ENCODE results near the gene GORASP2.

Gene GORASP2

GRCh38 chr2:170965446-170966225 is 36.6 kb downstream of the GORASP2 start:
- DNase-seq (ENCODE audit: low read depth, low spot score), result no peak

GRCh38 chr2:170966648-170967396 is 37.8 kb downstream of the GORASP2 start:
- no peak for DNase-seq (ENCODE audit: low read depth, low spot score)

DNA sequence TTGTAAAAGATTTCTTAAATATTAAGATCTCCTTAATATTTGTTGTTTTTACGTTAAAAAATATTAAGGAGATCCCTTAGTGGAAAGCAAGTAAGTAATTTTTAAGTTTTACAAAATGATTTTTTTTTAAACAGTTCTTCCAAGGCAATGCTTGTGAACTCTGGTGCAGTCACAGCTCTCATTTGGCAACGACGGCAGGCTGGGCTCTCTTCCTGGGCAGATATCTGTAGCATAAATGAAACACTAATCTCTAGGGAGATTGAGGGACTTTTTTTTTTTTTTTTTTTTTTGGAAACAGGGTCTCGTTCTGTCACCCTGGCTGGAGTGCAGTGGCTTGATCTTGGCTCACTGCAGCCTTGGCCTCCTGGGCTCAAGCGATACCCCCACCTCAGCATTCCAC is 38.5 kb downstream of the GORASP2 start:
- no peak for DNase-seq (ENCODE audit: low read depth, low spot score)

- DNase-seq (ENCODE audit: low read depth, low spot score), result no peak
Observed at GRCh38 chr2:170968205-170969003, 39.4 kb downstream of the GORASP2 start.

DNA sequence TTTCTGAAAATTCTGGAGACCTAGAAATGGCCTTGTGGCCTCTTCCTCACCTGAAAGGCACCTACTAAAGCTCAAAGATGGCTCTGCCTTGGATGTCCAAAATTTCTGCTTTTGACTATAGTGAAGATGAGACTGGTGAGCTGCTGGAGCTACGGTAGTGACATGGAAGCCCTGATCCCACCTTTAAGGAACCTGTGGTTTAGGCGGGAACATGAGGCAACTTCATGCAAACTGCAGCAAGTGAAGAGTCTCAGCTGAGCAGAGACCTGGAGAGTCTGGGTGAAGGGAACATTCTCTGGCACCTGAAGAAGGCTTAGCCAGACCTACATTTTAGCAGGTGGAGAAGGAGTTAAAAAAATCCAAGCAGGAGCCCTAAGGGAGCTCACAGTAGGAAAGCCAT is 40.0 kb downstream of the GORASP2 start:
- no peak for DNase-seq (ENCODE audit: low read depth, low spot score)

- no peak for DNase-seq (ENCODE audit: low read depth, low spot score)
Observed at GRCh38 chr2:170969872-170970496, 40.9 kb downstream of the GORASP2 start.

- no peak for DNase-seq (ENCODE audit: low read depth, low spot score)
Observed at GRCh38 chr2:170971071-170971470, 42.0 kb downstream of the GORASP2 start.

GRCh38 chr2:170972296-170973224 is 43.5 kb downstream of the GORASP2 start:
- no peak for DNase-seq (ENCODE audit: low read depth, low spot score)

- DNase-seq (ENCODE audit: low read depth, low spot score), result no peak
Observed at GRCh38 chr2:170973225-170973491, 44.1 kb downstream of the GORASP2 start.

GRCh38 chr2:170973492-170974303 is 44.6 kb downstream of the GORASP2 start:
- peak; percentile 89 for DNase-seq (ENCODE audit: low read depth, low spot score)

- DNase-seq (ENCODE audit: low read depth, low spot score), result peak; percentile 92
Observed at GRCh38 chr2:170974304-170974993, 45.4 kb downstream of the GORASP2 start.

DNA sequence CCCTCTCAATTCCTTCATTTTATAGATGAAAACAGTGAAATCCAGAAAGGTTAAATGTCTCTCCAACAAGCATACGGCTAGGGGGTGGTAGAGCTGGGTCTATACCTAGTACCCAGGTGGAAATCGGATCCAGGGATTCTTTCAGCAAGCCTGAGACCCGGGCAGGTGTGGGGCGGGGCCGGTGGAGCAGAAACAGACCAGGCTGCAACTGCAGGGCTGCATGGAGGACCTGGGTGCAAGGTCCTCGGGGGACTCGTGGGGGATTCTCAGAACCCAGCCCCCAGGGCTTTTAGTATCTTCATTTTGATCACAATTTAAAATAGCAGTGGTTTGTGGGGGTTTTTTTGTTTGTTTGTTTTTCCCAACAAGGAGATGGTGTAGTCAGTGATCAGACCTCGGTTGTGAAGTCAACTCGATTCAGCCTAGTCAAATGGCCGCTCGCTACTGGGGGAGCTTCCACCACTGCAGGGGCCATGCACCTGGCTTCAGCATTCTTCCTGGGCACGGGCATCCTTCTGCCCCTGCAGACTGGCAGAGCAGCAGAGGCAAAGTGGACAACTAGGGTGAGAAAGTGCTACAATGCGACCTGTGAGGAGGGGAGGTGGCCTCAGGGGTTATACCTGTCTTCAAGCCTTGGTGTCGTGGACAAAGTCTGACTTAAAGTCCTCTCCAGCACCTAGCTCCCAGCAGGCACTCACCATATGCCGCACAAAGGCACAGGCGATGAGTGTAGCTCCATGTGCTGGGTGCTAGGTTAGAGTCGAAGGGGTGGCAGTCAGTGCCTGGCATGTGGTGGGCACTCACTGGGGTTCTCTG is 46.3 kb downstream of the GORASP2 start:
- no peak for DNase-seq (ENCODE audit: low read depth, low spot score)

DNA sequence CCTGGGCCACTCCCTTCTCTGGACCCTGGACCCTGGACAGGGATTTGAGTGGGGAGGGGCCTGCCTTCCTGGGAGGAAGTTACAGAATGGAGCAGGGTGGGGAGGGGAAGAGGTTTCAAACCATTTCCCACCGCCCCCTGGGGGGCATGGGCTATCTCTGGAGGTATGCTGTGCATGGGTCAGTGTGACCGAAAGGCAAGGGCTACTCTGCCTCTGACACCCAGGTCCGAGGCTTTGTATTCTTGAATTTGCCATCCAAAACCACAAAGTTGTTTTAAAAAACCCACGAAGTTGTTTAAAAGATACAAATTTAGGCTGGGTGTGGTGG is 46.9 kb downstream of the GORASP2 start:
- DNase-seq (ENCODE audit: low read depth, low spot score), result no peak

GRCh38 chr2:170984079-170984478 is 55.0 kb downstream of the GORASP2 start:
- no peak for DNase-seq (ENCODE audit: low read depth, low spot score)

GRCh38 chr2:170985407-170985806 is 56.4 kb downstream of the GORASP2 start:
- DNase-seq (ENCODE audit: low read depth, low spot score), result no peak

- no peak for DNase-seq (ENCODE audit: low read depth, low spot score)
Observed at GRCh38 chr2:170986566-170987258, 57.7 kb downstream of the GORASP2 start.

GRCh38 chr2:170991398-170992182 is 62.5 kb downstream of the GORASP2 start:
- DNase-seq (ENCODE audit: low read depth, low spot score), result no peak

Measured in ELF-1 (cell line).